T-cell (primary cell): Measurements from ENCODE around the gene UBA1. TPM values are rescaled to one million over a fixed set of nuclear protein-coding genes. Genes with fewer than 3 reads are reported as not detected.
A peak's percentile ranks its signal among the peaks of the same experiment; 100 is the strongest.

Experiments
- ATAC-seq, 4 experiments: fragments of 200-7000 bp in 3 of 4; fragments of 150-1000 bp in 1 of 4; cut with Tn5 transposase; replicated peaks in 1 of 4; 1 replicate in 3 of 4; 2 replicates in 1 of 4; pipeline ENCODE4 v1.10.0; 2021; ENCODE audit warnings: moderate library complexity in 3 of 4, mild to moderate bottlenecking in 2 of 4, moderate number of reproducible peaks in 1 of 4
- CTCF ChIA-PET, 2 donors: fragments of 300-600 bp; sonication (Branson Sonifier 250); formaldehyde crosslinking; loops; one replicate each; lab custom pipeline; 2022; ENCODE audit warnings: antibody characterized with exemption in 2 of 2; lab: Charles Lee
- POLR2A ChIA-PET, 2 donors: fragments of 300-600 bp; sonication (Branson Sonifier 250); formaldehyde crosslinking; loops; one replicate each; lab custom pipeline; 2022; ENCODE audit warnings: antibody characterized with exemption in 2 of 2; lab: Charles Lee
- DNase-seq, 35 experiments: peaks; one replicate each; pipeline versions ENCODE4 v3.0.0 to v3.0.0-alpha.2; 2013 to 2023
- H3K27ac ChIP-seq: one replicate; pipeline ENCODE4 v1.5.1; 2013; ENCODE audit warnings: low read length
- H3K27me3 ChIP-seq, 2 experiments: replicated peaks in 1 of 2; 1 replicate in 1 of 2; 2 replicates in 1 of 2; pipeline versions ENCODE4 v1.6.1 to v1.7.0; 2013; ENCODE audit warnings: low read length in 1 of 2, mixed read lengths in 1 of 2; ENCODE audit not compliant: control insufficient read depth in 2 of 2, insufficient read depth in 2 of 2; ENCODE audit errors: extremely low read depth in 1 of 2
- H3K36me3 ChIP-seq, 2 donors: 1 replicate in 1 of 2; 2 replicates in 1 of 2; pipeline versions ENCODE4 v1.6.1 to v1.7.0; 2013; ENCODE audit warnings: low read length in 1 of 2; ENCODE audit not compliant: control insufficient read depth in 2 of 2, insufficient read depth in 1 of 2; ENCODE audit errors: extremely low read depth in 1 of 2
- H3K4me1 ChIP-seq, 2 experiments: 1 replicate in 1 of 2; 2 replicates in 1 of 2; pipeline versions ENCODE4 v1.6.1 to v1.7.0; 2013; ENCODE audit warnings: low read length in 2 of 2, mixed read lengths in 1 of 2; ENCODE audit not compliant: insufficient read depth in 2 of 2, control insufficient read depth in 1 of 2; ENCODE audit errors: extremely low read depth in 1 of 2
- H3K4me3 ChIP-seq, 2 donors: 1 replicate in 1 of 2; 2 replicates in 1 of 2; pipeline versions ENCODE4 v1.5.1 to v1.7.0; 2013; ENCODE audit warnings: mild to moderate bottlenecking in 2 of 2, low read length in 1 of 2, moderate library complexity in 1 of 2; ENCODE audit not compliant: control insufficient read depth in 1 of 2; ENCODE audit errors: extremely low read depth in 1 of 2
- H3K9me3 ChIP-seq: 2 replicates; pipeline ENCODE4 v1.7.0; 2013
- H3K27ac Mint-ChIP-seq, 2 donors: one replicate each; pipeline ENCODE4 v1.8.0; 2020 to 2021; ENCODE audit warnings: mild to moderate bottlenecking in 2 of 2, mixed read lengths in 2 of 2
- H3K27me3 Mint-ChIP-seq, 2 donors: one replicate each; pipeline ENCODE4 v1.8.0; 2021 to 2022; ENCODE audit warnings: mixed read lengths in 2 of 2
- H3K36me3 Mint-ChIP-seq: one replicate; pipeline ENCODE4 v1.8.0; 2021; ENCODE audit warnings: mixed read lengths
- H3K4me1 Mint-ChIP-seq, 3 donors: one replicate each; pipeline ENCODE4 v1.8.0; 2020 to 2022; ENCODE audit warnings: mixed read lengths in 3 of 3, mild to moderate bottlenecking in 1 of 3
- H3K4me3 Mint-ChIP-seq, 3 donors: one replicate each; pipeline ENCODE4 v1.8.0; 2020 to 2022; ENCODE audit warnings: mild to moderate bottlenecking in 3 of 3, mixed read lengths in 3 of 3, moderate library complexity in 3 of 3
- H3K9me3 Mint-ChIP-seq, 3 donors: one replicate each; pipeline ENCODE4 v1.8.0; 2020 to 2022; ENCODE audit warnings: mixed read lengths in 3 of 3
- WGBS: methylation state at CpG from one replicate; pipeline ENCODE4 v1.1.5; 2013; ENCODE audit warnings: missing lambda C conversion rate; ENCODE audit not compliant: insufficient coverage; 5-methylcytosine and 5-hydroxymethylcytosine counted together
- total RNA-seq, 35 experiments: library from RNA in 6 of 35; stranded (reverse) in 6 of 35; fragments of 120-200 nt in 1 of 35; gene quantifications; one replicate each; pipeline versions ENCODE4 v1.2.1 to v1.2.4 and lab custom pipeline; 2013 to 2026

UBA1 gene
- total RNA-seq, 5 donors from 2014 or later (not counting 1 experiment from before 2014, with no cell fraction given) = 116 to 177 (median 149) TPM

- H3K9me3 ChIP-seq = no peaks in the 10 kb centered on the region
- Mint-ChIP-seq H3K9me3 (no peaks in the 10 kb centered on the region), H3K36me3 (peaks cover 15% of the 10 kb centered on the region), H3K27ac (no peak overlapping the region), H3K4me1 (no peaks in the 10 kb centered on the region), H3K4me3 (no peak overlapping the region), H3K27me3 (peaks cover 0 to 12% of the 10 kb centered on the region in 2 donors)
- DNase-seq = no peak
- no peak overlapping the region for H3K4me3 ChIP-seq
- CTCF ChIA-PET = no interaction called here
- H3K27ac ChIP-seq = no peak overlapping the region
- H3K27me3 ChIP-seq = no peaks in the 10 kb centered on the region
- no peak for ATAC-seq
- POLR2A ChIA-PET = no interaction called here
- no peaks in the 10 kb centered on the region for H3K4me1 ChIP-seq
- no CpG with 5 or more reads among the region's 4 CpGs for WGBS
- peaks cover 12 to 44% of the 10 kb centered on the region in 2 donors for H3K36me3 ChIP-seq
Measured at GRCh38 chrX:47184486-47184885, 9.1 kb upstream of the UBA1 start.

DNA sequence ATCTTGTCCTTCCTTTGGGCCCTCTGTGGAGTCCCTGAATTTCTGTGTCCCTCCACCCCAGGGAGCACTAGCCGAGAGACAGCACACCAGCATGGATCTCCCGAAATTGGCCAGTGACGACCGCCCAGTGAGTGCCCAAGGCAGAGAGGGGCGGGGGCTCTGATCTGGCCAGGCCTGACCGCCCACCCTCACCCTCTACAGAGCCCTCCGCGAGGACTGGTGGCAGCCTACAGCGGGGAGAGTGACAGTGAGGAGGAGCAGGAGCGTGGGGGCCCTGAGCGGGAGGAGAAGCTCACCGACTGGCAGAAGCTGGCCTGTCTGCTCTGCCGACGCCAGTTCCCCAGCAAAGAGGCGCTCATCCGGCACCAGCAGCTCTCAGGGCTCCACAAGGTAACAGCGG is 8.4 kb upstream of the UBA1 start:
- POLR2A ChIA-PET = interaction anchor here in 1 of 2 donors (0.6 kb wide), 1 partner anchor 48 kb away, joined by 12 read pairs; the partner anchor contains the start of gene USP11
- no peaks in the 10 kb centered on the region for H3K9me3 Mint-ChIP-seq
- CTCF ChIA-PET = no interaction called here
- ATAC-seq (no peak), DNase-seq (no peak)
- H3K36me3 Mint-ChIP-seq = peaks cover 14% of the 10 kb centered on the region
- no peaks in the 10 kb centered on the region for H3K27me3 ChIP-seq
- H3K4me3 ChIP-seq = no peak overlapping the region
- H3K27ac ChIP-seq = no peak overlapping the region
- peaks cover 12 to 38% of the 10 kb centered on the region in 2 donors for H3K36me3 ChIP-seq
- H3K27ac Mint-ChIP-seq = no peak overlapping the region
- 96% methylated on average over 6 of the region's 17 CpGs for WGBS
- no peaks in the 10 kb centered on the region for H3K9me3 ChIP-seq
- peaks cover 0 to 10% of the 10 kb centered on the region in 2 donors for H3K27me3 Mint-ChIP-seq
- H3K4me3 Mint-ChIP-seq = no peak overlapping the region
- H3K4me1 ChIP-seq = peaks cover 0 to under 1% of the 10 kb centered on the region in 2 experiments
- H3K4me1 Mint-ChIP-seq = peaks cover 0 to under 1% (median under 1%) of the 10 kb centered on the region in 3 donors

DNA sequence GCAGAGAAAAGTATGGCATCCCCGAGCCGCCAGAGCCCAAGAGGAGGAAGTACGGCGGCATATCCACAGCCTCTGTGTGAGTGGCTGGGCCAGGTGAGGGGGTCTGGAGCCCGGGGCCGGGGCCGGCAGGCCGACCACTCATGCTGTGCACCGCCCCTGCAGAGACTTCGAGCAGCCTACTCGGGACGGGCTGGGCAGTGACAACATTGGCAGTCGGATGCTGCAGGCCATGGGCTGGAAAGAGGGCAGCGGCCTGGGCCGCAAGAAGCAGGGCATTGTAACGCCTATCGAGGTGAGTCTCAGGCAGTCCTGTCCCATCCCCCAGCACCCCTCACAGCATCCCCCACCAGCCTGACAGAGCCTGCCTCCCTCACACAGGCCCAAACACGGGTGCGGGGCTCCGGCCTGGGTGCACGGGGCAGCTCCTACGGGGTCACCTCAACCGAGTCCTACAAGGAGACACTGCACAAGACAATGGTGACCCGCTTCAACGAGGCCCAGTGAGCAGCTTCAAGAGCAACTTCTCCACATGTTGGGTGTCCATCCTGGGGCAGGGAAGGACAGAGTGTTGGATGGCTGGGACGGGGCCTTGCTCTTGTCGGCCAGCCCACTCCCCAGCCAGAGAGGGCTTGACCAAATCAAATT is 7.4 kb upstream of the UBA1 start:
- Mint-ChIP-seq H3K36me3 (peaks cover 14% of the 10 kb centered on the region), H3K9me3 (no peaks in the 10 kb centered on the region), H3K4me3 (no peak overlapping the region), H3K4me1 (peaks cover 6 to 10% (median 10%) of the 10 kb centered on the region in 3 donors), H3K27me3 (peaks cover 0 to 5% of the 10 kb centered on the region in 2 donors), H3K27ac (no peak overlapping the region)
- DNase-seq = no peak
- no peak for ATAC-seq
- Histone ChIP-seq H3K36me3 (peaks cover 12 to 33% of the 10 kb centered on the region in 2 donors), H3K9me3 (no peaks in the 10 kb centered on the region), H3K4me3 (no peak overlapping the region), H3K4me1 (peaks cover 0 to 5% of the 10 kb centered on the region in 2 experiments), H3K27me3 (no peaks in the 10 kb centered on the region), H3K27ac (no peak overlapping the region)
- 95% methylated on average over 15 of the region's 27 CpGs for WGBS
- CTCF ChIA-PET = no interaction called here
- POLR2A ChIA-PET = interaction anchor here in 1 of 2 donors (0.6 kb wide), 1 partner anchor 47 kb away, joined by 12 read pairs; the partner anchor contains the start of gene USP11

DNA sequence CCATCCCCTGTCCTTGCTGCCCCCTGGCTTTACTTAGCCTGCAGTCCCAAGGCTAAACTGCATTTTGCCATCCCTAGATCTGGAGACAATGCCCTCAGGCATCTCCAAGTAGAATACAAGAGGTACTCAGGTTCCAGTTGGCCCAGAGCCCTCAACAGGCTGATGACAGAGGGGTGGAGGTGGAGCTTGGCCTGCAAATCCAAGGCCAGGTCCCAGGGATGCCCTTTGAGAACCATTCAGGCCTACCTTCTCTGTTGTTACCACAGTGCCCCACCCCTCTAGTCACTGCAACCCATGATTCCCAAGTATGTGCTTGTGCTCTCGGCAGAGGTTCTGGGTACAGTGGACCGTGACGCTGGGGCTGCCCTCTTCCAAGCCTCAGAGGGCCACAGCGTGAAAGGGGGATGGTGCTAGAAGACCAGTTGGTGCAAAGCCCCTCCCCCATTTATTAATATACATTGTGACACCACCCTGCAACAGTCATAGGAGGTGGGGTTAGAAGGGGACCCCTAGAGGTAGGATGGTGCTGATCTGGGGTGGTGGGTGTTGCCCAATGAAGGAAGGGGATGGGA is 6.4 kb upstream of the UBA1 start:
- Histone ChIP-seq H3K27ac (no peak overlapping the region), H3K4me3 (no peak overlapping the region), H3K27me3 (no peaks in the 10 kb centered on the region), H3K36me3 (peaks cover 10 to 23% of the 10 kb centered on the region in 2 donors), H3K4me1 (peaks cover 4 to 11% of the 10 kb centered on the region in 2 experiments), H3K9me3 (no peaks in the 10 kb centered on the region)
- no CpG with 5 or more reads among the region's 4 CpGs for WGBS
- ATAC-seq (no peak), DNase-seq (no peak)
- peaks cover 12 to 17% (median 13%) of the 10 kb centered on the region in 3 donors for H3K4me1 Mint-ChIP-seq
- POLR2A ChIA-PET = no interaction called here
- CTCF ChIA-PET = no interaction called here
- no peak overlapping the region for H3K4me3 Mint-ChIP-seq
- peaks cover 10% of the 10 kb centered on the region for H3K36me3 Mint-ChIP-seq
- peak overlapping the region in 1 of 2 donors; percentile 70 for H3K27ac Mint-ChIP-seq
- H3K9me3 Mint-ChIP-seq = no peaks in the 10 kb centered on the region
- peaks cover 0 to 5% of the 10 kb centered on the region in 2 donors for H3K27me3 Mint-ChIP-seq

- Histone ChIP-seq H3K36me3 (peaks cover 7 to 8% of the 10 kb centered on the region in 2 donors), H3K27ac (peak overlapping the region; percentile 79), H3K27me3 (no peaks in the 10 kb centered on the region), H3K4me3 (no peak overlapping the region), H3K9me3 (no peaks in the 10 kb centered on the region), H3K4me1 (peaks cover 15 to 27% of the 10 kb centered on the region in 2 experiments)
- Mint-ChIP-seq H3K4me3 (no peak overlapping the region), H3K27me3 (peaks cover 0 to 3% of the 10 kb centered on the region in 2 donors), H3K9me3 (no peaks in the 10 kb centered on the region), H3K36me3 (peaks cover 3% of the 10 kb centered on the region), H3K27ac (no peak overlapping the region), H3K4me1 (peaks cover 25 to 33% (median 32%) of the 10 kb centered on the region in 3 donors)
- ATAC-seq (no peak), DNase-seq (no peak)
- POLR2A ChIA-PET = interaction anchor here in 1 of 2 donors (0.5 to 1.7 kb wide), 2 partner anchors 28 to 48 kb away, joined by 7 to 8 read pairs; partner anchors contain the start of gene CDK16
- CTCF ChIA-PET = interaction anchor here in 1 of 2 donors (1.0 to 3.0 kb wide), 3 partner anchors 28 to 195 kb away, joined by 4 to 14 read pairs (median 5); partner anchors contain the start of genes NDUFB11 and RBM10
- no CpG with 5 or more reads among the region's 19 CpGs for WGBS
Measured at GRCh38 chrX:47189906-47190305, 3.7 kb upstream of the UBA1 start.
